ENCODE results near the gene OVAAL.

Gene OVAAL

GRCh38 chr1:180609643-180610555 lies 51.1 kb downstream of the OVAAL start:
- DNase-seq, result peak; percentile 39

GRCh38 chr1:180610556-180611015 lies 51.8 kb downstream of the OVAAL start:
- peak; percentile 83 for DNase-seq

- DNase-seq, result peak; percentile 79
Observed at GRCh38 chr1:180611016-180611930, 52.5 kb downstream of the OVAAL start.

GRCh38 chr1:180612632-180613031 lies 53.9 kb downstream of the OVAAL start:
- no peak for DNase-seq

GRCh38 chr1:180614730-180615129 lies 56.0 kb downstream of the OVAAL start:
- no peak for DNase-seq

- no peak for DNase-seq
Observed at GRCh38 chr1:180615493-180616290, 56.9 kb downstream of the OVAAL start.
